NCI-H774 (cell line): ENCODE measurements around the gene EGFL7.
"Not testable (repeated sequence)": the region's sequence is repeated elsewhere in the genome, so short reads cannot be mapped to it uniquely, and the experiment has no call there.

ENCODE experiments used
- DNase-seq: peaks from one replicate; lab custom pipeline; 2025; lab: John Stamatoyannopoulos, UW

Gene EGFL7

GRCh38 chr9:136624184-136624951 lies 38.3 kb upstream of the EGFL7 start:
- DNase-seq, result no peak

- DNase-seq, result no peak
Measured at GRCh38 chr9:136625101-136626065, 37.3 kb upstream of the EGFL7 start.

- no peak for DNase-seq
Measured at GRCh38 chr9:136626066-136626725, 36.5 kb upstream of the EGFL7 start.

- DNase-seq, result no peak
Measured at GRCh38 chr9:136626740-136627642, 35.7 kb upstream of the EGFL7 start.

- no peak for DNase-seq
Measured at GRCh38 chr9:136627703-136628102, 35.0 kb upstream of the EGFL7 start.

- no peak for DNase-seq
Measured at GRCh38 chr9:136628268-136628667, 34.4 kb upstream of the EGFL7 start.

GRCh38 chr9:136629001-136629878 lies 33.5 kb upstream of the EGFL7 start:
- no peak for DNase-seq

GRCh38 chr9:136629879-136630661 lies 32.6 kb upstream of the EGFL7 start:
- peak; percentile 64 for DNase-seq

GRCh38 chr9:136630662-136630992 lies 32.1 kb upstream of the EGFL7 start:
- no peak for DNase-seq

- DNase-seq, result peak; percentile 79
Measured at GRCh38 chr9:136631038-136632000, 31.4 kb upstream of the EGFL7 start.

GRCh38 chr9:136632072-136632471 lies 30.6 kb upstream of the EGFL7 start:
- not testable (repeated sequence) for DNase-seq

- not testable (repeated sequence) for DNase-seq
Measured at GRCh38 chr9:136632491-136633106, 30.1 kb upstream of the EGFL7 start.

- no peak for DNase-seq
Measured at GRCh38 chr9:136634904-136635303, 27.8 kb upstream of the EGFL7 start.

GRCh38 chr9:136640171-136641111 lies 22.3 kb upstream of the EGFL7 start:
- DNase-seq, result no peak

- DNase-seq, result no peak
Measured at GRCh38 chr9:136642439-136642921, 20.2 kb upstream of the EGFL7 start.

GRCh38 chr9:136643596-136644342 lies 18.9 kb upstream of the EGFL7 start:
- no peak for DNase-seq
